DOHH2 (cell line): Measurements from ENCODE around the gene ADAMTS16.

ENCODE experiments used
- EZH2phosphoT487 ChIP-seq: fragments of 200-600 bp; sonication (generic); IDR thresholded peaks from 2 replicates; pipeline ENCODE4 v1.6.1; 2017; ENCODE audit warnings: borderline replicate concordance, mild to moderate bottlenecking, antibody characterized with exemption, low read length, moderate library complexity, mixed read lengths
- TF ChIP-seq, protein P1 (sequence below): fragments of 200-600 bp; sonication (generic); IDR thresholded peaks from one replicate; pipeline ENCODE4 v1.5.1; 2014; ENCODE audit warnings: antibody characterized with exemption, mild to moderate bottlenecking, low read depth, low read length; ENCODE audit not compliant: poor library complexity, severe bottlenecking

DNA sequence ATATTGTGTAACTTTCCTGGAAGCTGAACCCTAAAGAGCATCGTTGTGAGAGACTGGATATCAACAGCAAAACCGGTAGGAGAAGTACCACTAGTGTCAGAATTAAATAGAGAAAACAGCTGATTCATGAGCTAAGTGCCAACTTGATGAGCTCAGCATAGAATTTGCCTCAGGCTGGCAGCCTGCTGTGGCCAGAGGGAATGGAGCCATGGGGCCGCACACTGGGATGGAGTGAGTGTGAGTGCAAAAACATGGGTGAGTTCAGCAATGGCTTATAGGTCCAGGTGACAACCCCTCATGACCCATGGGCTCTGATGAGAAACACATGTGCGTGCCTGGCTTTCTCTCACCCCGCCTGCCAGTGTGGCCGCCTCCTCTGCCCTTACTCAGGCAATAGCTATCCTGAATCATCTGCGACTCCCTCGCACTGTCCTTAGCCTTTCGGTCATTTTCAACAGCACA is 25.4 kb downstream of the ADAMTS16 start:
- TF ChIP-seq, protein P1, sequence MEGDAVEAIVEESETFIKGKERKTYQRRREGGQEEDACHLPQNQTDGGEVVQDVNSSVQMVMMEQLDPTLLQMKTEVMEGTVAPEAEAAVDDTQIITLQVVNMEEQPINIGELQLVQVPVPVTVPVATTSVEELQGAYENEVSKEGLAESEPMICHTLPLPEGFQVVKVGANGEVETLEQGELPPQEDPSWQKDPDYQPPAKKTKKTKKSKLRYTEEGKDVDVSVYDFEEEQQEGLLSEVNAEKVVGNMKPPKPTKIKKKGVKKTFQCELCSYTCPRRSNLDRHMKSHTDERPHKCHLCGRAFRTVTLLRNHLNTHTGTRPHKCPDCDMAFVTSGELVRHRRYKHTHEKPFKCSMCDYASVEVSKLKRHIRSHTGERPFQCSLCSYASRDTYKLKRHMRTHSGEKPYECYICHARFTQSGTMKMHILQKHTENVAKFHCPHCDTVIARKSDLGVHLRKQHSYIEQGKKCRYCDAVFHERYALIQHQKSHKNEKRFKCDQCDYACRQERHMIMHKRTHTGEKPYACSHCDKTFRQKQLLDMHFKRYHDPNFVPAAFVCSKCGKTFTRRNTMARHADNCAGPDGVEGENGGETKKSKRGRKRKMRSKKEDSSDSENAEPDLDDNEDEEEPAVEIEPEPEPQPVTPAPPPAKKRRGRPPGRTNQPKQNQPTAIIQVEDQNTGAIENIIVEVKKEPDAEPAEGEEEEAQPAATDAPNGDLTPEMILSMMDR = no peak
- TF ChIP-seq EZH2phosphoT487 = no peak
